Dendritic cell treated with granulocyte-macrophage colony-stimulating factor and Interleukin-4, amounts not matched to agents 40 ng/mL and 50 ng/mL, for 4 days (primary cell): ENCODE data around the gene OR51I2.

Experiments
- H3K27ac Mint-ChIP-seq: one replicate; pipeline ENCODE4 v1.8.0; 2022; ENCODE audit warnings: mild to moderate bottlenecking, mixed read lengths
- H3K27me3 Mint-ChIP-seq: one replicate; pipeline ENCODE4 v1.8.0; 2022; ENCODE audit warnings: mild to moderate bottlenecking, mixed read lengths
- H3K36me3 Mint-ChIP-seq: one replicate; pipeline ENCODE4 v1.8.0; 2022; ENCODE audit warnings: low read depth, mixed read lengths
- H3K4me1 Mint-ChIP-seq: one replicate; pipeline ENCODE4 v1.8.0; 2022; ENCODE audit warnings: low read depth, mixed read lengths
- H3K4me3 Mint-ChIP-seq: one replicate; pipeline ENCODE4 v1.8.0; 2022; ENCODE audit warnings: mild to moderate bottlenecking, moderate library complexity, mixed read lengths
- H3K9me3 Mint-ChIP-seq: one replicate; pipeline ENCODE4 v1.8.0; 2022; ENCODE audit warnings: mixed read lengths
- intact Hi-C: fragments of 100-400 bp; cut with micrococcal nuclease; formaldehyde crosslinking; loops from one replicate; pipeline ENCODE4 v1.15.0; 2022

The OR51I2 gene

DNA sequence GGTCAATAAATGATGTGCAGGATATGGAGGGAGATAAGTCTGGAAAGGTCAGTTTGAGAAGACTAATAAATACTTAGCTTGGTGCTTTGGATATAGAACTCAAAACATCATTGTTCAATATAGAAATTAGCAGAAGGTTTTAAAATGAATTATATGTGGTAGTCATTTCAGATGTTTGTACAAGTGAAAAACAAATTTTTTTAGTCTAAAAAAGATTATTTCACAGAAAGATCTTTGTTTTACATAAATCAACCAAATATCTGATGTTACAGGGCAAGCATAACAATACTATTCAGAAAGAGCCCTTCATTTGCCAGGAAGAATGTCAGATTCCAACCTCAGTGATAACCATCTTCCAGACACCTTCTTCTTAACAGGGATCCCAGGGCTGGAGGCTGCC is 39.3 kb downstream of the OR51I2 start, which contains the start of gene OR52D1:
Gene OR52D1 (plus strand): TSS at position 301 of the 400 bp plus-strand sequence. CDS start 22 bp downstream, at position 323.
- intact Hi-C loops, result no loop called here
- Mint-ChIP-seq H3K27me3 (no peaks in the 10 kb centered on the region), H3K4me3 (no peak within 1 kb of the TSS), H3K4me1 (peaks cover 6% of the 10 kb centered on the region), H3K27ac (no peak within 1 kb of the TSS), H3K9me3 (no peaks in the 10 kb centered on the region), H3K36me3 (no peaks in the 10 kb centered on the region)

DNA sequence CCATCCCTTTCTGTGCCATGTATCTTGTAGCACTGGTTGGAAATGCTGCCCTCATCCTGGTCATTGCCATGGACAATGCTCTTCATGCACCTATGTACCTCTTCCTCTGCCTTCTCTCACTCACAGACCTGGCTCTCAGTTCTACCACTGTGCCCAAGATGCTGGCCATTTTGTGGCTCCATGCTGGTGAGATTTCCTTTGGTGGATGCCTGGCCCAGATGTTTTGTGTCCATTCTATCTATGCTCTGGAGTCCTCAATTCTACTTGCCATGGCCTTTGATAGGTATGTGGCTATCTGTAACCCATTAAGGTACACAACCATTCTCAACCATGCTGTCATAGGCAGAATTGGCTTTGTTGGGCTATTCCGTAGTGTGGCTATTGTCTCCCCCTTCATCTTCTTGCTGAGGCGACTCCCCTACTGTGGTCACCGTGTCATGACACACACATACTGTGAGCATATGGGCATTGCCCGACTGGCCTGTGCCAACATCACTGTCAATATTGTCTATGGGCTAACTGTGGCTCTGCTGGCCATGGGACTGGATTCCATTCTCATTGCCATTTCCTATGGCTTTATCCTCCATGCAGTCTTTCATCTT is 39.8 kb downstream of the OR51I2 start:
- Mint-ChIP-seq H3K27ac (no peak overlapping the region), H3K36me3 (no peaks in the 10 kb centered on the region), H3K4me1 (peaks cover 6% of the 10 kb centered on the region), H3K9me3 (no peaks in the 10 kb centered on the region), H3K4me3 (no peak overlapping the region), H3K27me3 (no peaks in the 10 kb centered on the region)
- intact Hi-C loops, result no loop called here

DNA sequence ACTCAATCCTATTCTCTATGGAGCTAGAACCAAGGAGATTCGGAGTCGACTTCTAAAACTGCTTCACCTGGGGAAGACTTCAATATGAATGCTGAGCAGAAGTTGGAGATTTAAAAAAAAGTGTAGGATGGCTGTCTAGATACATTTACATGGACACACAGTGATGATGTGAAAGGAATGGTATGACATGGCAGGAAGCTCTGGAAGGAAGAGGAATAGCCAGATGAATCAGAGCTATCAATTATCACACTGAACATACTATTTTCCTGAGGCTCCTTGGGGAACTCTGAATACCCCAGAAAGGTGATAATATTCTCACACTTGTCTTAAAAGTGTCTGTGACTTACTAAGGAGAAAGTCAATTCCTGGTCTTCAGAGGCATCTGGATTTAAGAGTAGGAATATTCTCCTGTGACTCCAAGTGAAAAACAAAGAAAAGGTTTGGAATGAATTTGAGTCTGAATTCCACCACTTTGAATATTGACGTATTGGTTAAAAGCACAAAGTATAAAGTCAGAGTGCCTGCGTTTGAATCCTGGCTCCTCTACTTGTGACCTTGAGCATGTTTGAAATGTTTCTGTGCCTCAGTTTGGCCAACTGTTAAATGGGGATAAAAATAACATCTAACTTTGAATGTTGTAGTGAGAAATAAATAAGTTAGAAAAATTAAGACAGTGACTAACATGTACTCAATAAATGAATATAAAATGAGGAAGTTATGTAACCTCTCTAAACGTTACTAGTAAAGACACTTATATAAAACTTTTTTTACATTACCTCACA is 40.6 kb downstream of the OR51I2 start:
- no peak overlapping the region for H3K27ac Mint-ChIP-seq
- intact Hi-C loops, result no loop called here
- no peaks in the 10 kb centered on the region for H3K36me3 Mint-ChIP-seq
- H3K27me3 Mint-ChIP-seq, result no peaks in the 10 kb centered on the region
- H3K9me3 Mint-ChIP-seq, result no peaks in the 10 kb centered on the region
- H3K4me1 Mint-ChIP-seq, result peaks cover 6% of the 10 kb centered on the region
- H3K4me3 Mint-ChIP-seq, result no peak overlapping the region

DNA sequence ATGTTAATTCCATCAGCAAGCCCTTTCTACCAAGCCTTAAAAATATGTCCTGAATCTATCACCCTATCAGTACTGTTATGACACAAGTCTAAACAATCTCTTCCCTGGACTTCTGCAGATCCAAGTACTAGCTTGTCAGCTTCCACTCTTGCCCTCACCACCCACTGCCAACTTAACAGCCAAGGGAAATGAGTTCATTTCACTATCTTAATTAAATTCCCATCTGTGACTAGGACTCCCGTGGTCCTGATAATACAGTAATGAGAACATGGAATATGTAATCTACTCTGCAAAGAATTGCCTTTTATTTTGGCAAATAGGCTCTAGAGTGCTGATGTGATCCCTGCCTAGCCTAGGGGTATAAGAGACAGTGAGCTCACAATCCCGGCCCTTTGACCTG is 50.5 kb downstream of the OR51I2 start:
- Mint-ChIP-seq H3K4me3 (no peak overlapping the region), H3K27me3 (no peaks in the 10 kb centered on the region), H3K9me3 (no peaks in the 10 kb centered on the region), H3K36me3 (no peaks in the 10 kb centered on the region), H3K4me1 (no peaks in the 10 kb centered on the region), H3K27ac (no peak overlapping the region)
- intact Hi-C loops, result no loop called here

DNA sequence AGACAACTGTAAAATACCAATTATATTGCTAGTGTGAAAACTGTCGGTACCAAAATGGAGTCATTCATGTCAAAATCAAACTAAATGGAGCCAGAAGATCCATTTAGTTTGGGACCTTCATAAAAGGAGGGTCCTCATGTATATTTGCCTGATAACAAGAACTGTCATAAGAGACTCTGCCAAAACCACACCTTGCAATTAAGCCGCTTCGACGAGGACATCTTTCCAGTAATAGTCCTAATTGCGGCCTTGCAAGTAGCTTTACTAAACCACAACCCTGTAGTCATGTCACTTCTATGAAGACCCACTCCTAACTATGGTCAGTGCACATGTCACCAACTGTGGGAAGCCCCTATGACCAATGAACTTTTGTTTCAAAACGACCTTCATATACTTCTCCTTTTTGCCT is 51.3 kb downstream of the OR51I2 start:
- Mint-ChIP-seq H3K4me3 (no peak overlapping the region), H3K36me3 (no peaks in the 10 kb centered on the region), H3K27me3 (no peaks in the 10 kb centered on the region), H3K27ac (no peak overlapping the region), H3K4me1 (no peaks in the 10 kb centered on the region), H3K9me3 (no peaks in the 10 kb centered on the region)
- intact Hi-C loops, result no loop called here

DNA sequence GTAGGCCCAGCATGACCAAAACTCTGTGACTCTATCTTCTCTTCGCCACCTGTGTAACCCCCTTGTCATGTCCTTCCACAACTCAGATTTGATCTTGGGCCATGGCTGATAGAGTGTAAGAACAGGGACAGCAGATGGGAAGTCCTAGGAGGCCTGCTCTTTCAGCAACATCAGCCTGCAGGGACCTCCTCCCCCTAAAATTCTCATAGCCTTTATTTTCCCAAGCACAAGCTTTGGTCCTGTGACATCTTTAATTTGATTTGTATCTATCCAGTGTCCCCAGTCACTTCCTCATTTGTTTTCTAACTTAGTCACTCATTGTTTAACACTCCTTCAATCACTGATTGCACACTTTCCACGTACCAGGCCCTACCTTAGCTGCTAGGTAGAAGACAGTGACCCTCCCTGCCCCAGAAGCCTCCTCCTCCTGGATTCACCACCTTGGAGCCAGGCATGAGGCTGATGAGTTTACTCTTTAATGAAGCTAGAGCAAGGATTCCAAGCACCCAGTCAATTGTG is 55.3 kb downstream of the OR51I2 start:
- intact Hi-C loops, result no loop called here
- no peaks in the 10 kb centered on the region for H3K27me3 Mint-ChIP-seq
- no peak overlapping the region for H3K4me3 Mint-ChIP-seq
- H3K36me3 Mint-ChIP-seq, result no peaks in the 10 kb centered on the region
- no peak overlapping the region for H3K27ac Mint-ChIP-seq
- no peaks in the 10 kb centered on the region for H3K4me1 Mint-ChIP-seq
- H3K9me3 Mint-ChIP-seq, result no peaks in the 10 kb centered on the region

DNA sequence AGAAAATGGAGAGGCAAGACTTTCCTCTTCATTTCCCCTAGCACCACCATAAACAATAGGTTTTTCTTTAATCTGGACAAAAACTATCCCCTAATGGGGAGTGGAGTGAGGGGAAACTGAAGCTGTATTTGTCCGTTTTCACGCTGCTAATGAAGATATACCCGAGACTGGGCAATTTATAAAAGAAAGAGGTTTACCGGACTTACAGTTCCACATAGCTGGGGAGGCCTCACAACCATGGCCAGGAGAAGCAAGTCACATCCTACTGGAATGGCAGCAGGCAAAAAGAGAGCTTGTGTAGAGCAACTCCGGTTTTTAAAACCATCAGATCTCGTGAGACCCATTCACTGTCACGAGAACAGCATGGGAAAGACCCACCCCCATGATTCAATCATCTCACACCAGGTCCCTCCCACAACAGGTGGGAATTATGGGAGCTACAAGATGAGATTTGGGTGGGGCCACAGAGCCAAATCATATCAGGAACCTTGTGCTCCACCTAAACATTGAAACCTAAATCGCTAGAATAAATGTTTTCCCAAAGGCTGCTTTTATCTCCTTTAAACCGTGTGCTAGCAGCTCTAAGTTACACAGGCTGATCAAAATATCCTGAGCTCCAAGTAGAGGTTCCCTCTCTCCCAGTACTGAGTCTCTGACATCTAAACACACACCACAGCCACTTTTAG is 56.4 kb downstream of the OR51I2 start:
- H3K4me1 Mint-ChIP-seq, result no peaks in the 10 kb centered on the region
- no peak overlapping the region for H3K27ac Mint-ChIP-seq
- no peaks in the 10 kb centered on the region for H3K9me3 Mint-ChIP-seq
- no peaks in the 10 kb centered on the region for H3K27me3 Mint-ChIP-seq
- H3K36me3 Mint-ChIP-seq, result no peaks in the 10 kb centered on the region
- H3K4me3 Mint-ChIP-seq, result no peak overlapping the region
- intact Hi-C loops, result no loop called here
